ENCODE data around the gene COL20A1. TPM values are rescaled to one million over a fixed set of nuclear protein-coding genes. Genes with fewer than 3 reads are reported as not detected.

Gene COL20A1
- total RNA-seq, 1 experiment from 2014 or later: 2.3 TPM

GRCh38 chr20:63351811-63352591 is 59.0 kb downstream of the COL20A1 start:
- H3K27ac Mint-ChIP-seq: no peak overlapping the region; a peak in 1 of 7 replicates
- H3K4me3 Mint-ChIP-seq: no peak overlapping the region
- H3K27me3 Mint-ChIP-seq (ENCODE audit: low read depth): peaks cover 8% of the 10 kb centered on the region
- no peak overlapping the region for H4K91ac ChIP-seq (ENCODE audit: insufficient read length, low read depth, low read length)
- H3K14ac ChIP-seq (ENCODE audit: insufficient read depth, low read length): no peak overlapping the region
- H2BK20ac ChIP-seq (ENCODE audit: low read depth, low read length, poor library complexity, severe bottlenecking): no peak overlapping the region
- no peak overlapping the region; the same call in 1 of the 2 replicates for H2BK15ac ChIP-seq (ENCODE audit: low read depth, low read length)
- DNase-seq: peak; percentile 82
- H2BK120ac ChIP-seq (ENCODE audit: low read depth, low read length, poor library complexity, severe bottlenecking): no peak overlapping the region
- no peaks in the 10 kb centered on the region for H3K79me1 ChIP-seq (ENCODE audit: insufficient read depth, low read depth, low read length, poor library complexity, severe bottlenecking)
- H3K4ac ChIP-seq (ENCODE audit: low read depth, low read length): no peak overlapping the region
- no peak overlapping the region for H2BK5ac ChIP-seq (ENCODE audit: insufficient read length, low read length)
- no peak overlapping the region for H3K4me2 ChIP-seq (ENCODE audit: insufficient read depth, insufficient read length, low read length)
- H3K9me3 Mint-ChIP-seq: peaks cover 0 to 10% of the 10 kb centered on the region in 2 experiments; a peak in 2 of 5 replicates
- H3K36me3 Mint-ChIP-seq (ENCODE audit: insufficient read depth in 1 of 3, low read depth in 3 of 3): peaks cover 0 to 7% (median 4%) of the 10 kb centered on the region in 3 experiments; a peak in 3 of 7 replicates
- H3T11ph ChIP-seq (ENCODE audit: low read length): no peak overlapping the region
- no peak overlapping the region for H3K23ac ChIP-seq (ENCODE audit: insufficient read length, low read depth, low read length)
- no peak overlapping the region for H3K18ac ChIP-seq (ENCODE audit: insufficient read length, low read depth, low read length)
- H3K79me2 ChIP-seq (ENCODE audit: insufficient read depth, low read length): no peaks in the 10 kb centered on the region
- no peak overlapping the region for H4K8ac ChIP-seq (replicated peaks; ENCODE audit: insufficient read length, low read depth, low read length)
- no peak for TF ChIP-seq CTCF (conservative IDR thresholded peaks at IDR 0.05)
- H3K9me3 ChIP-seq (ENCODE audit: control insufficient read depth, low read depth, low read length): no peaks in the 10 kb centered on the region
- no peak overlapping the region for H3K56ac ChIP-seq (ENCODE audit: insufficient read length, low read depth, low read length)
- peaks cover 5 to 7% of the 10 kb centered on the region in 2 experiments for H3K4me1 Mint-ChIP-seq
- H2AK5ac ChIP-seq (ENCODE audit: insufficient read length, low read length): no peak overlapping the region
- H2BK12ac ChIP-seq (ENCODE audit: insufficient read length, low read depth, low read length): no peak overlapping the region
- no peak overlapping the region for H4K5ac ChIP-seq (ENCODE audit: insufficient read length, low read depth, low read length)
- H2AFZ ChIP-seq (ENCODE audit: low read length): no peak overlapping the region
- no peak overlapping the region for H3K27ac ChIP-seq (ENCODE audit: insufficient read length, low read depth, low read length)
- no peaks in the 10 kb centered on the region for H3K27me3 ChIP-seq (ENCODE audit: insufficient read depth, low read length)
- H4K20me1 ChIP-seq (ENCODE audit: control insufficient read depth, insufficient read depth, insufficient read length): peaks cover 2% of the 10 kb centered on the region
- no peaks in the 10 kb centered on the region for H3K4me1 ChIP-seq (ENCODE audit: insufficient read depth, low read length)
- no CpG with 5 or more reads among the region's 28 CpGs for whole genome bisulfite sequencing (ENCODE audit: extremely low coverage, insufficient read length, low lambda C conversion rate)
- H3K23me2 ChIP-seq (ENCODE audit: insufficient read length, low read depth, low read length, poor library complexity, severe bottlenecking): no peaks in the 10 kb centered on the region
- no peak overlapping the region for H3K9ac ChIP-seq (ENCODE audit: extremely low read depth, insufficient read length, low read length)

Measured in H9 (cell line).